ENCODE data around the gene CDYL.

Gene CDYL

GRCh38 chr6:4814212-4814611, 38.0 kb downstream of the CDYL start:
- no peak for TF ChIP-seq CTCF (IDR thresholded peaks at IDR 0.05)

- TF ChIP-seq CTCF (IDR thresholded peaks at IDR 0.05) = no peak
These were observed 38.8 kb downstream of the CDYL start for GRCh38 chr6:4814987-4815386.

- TF ChIP-seq CTCF (IDR thresholded peaks at IDR 0.05) = no peak
These were observed 39.4 kb downstream of the CDYL start for GRCh38 chr6:4815584-4815983.

- no peak for TF ChIP-seq CTCF (IDR thresholded peaks at IDR 0.05)
These were observed 40.7 kb downstream of the CDYL start for GRCh38 chr6:4816904-4817303.

GRCh38 chr6:4817551-4817950, 41.3 kb downstream of the CDYL start:
- TF ChIP-seq CTCF (IDR thresholded peaks at IDR 0.05) = no peak

- no peak for TF ChIP-seq CTCF (IDR thresholded peaks at IDR 0.05)
These were observed 42.2 kb downstream of the CDYL start for GRCh38 chr6:4818272-4818938.

- TF ChIP-seq CTCF (IDR thresholded peaks at IDR 0.05) = no peak
These were observed 43.6 kb downstream of the CDYL start for GRCh38 chr6:4819706-4820283.

All from LNCAP (cell line).